HG02623 (cell line): Measurements from ENCODE around the gene COL5A1.

Experiments used
- ATAC-seq: cut with Tn5 transposase; IDR thresholded peaks from one replicate; pipeline ENCODE4 v1.9.1; 2021; ENCODE audit warnings: moderate library complexity; ENCODE audit not compliant: unreplicated experiment

The COL5A1 gene

DNA sequence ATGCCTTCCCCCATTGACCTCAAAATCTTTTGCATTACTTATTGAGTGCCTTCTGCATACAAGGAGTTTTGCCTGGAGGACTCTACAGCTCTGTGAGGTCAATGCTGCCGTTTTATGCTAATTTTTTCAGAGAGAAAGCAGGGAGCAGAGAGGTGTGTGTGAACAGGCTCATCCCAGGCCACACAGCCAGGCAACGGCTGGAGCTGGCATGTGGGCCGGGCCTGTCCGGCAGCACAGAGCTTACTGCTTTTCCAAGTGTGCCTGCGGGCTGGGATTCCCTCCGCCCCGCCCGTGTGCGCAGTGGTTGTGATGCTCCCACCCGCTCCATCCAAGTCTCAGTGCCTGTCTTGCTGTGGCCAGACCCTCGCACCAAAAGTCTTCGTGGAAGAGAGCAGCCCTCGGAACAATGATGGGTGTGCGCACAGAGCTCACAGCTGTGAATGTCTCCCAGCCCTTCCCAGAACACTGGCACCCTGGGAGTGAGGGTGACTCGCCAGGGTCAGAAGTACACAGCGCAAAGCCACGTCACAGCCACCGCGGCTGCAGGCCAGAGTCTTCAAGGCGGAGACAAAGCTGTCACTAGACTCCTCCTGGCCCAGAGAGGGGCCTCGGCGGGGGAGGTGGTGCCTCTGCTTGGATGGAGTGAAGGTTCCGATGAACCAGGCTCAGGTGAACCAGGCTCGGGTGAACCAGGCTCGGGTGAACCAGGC, 82.8 kb downstream of the COL5A1 start:
- ATAC-seq: no peak

DNA sequence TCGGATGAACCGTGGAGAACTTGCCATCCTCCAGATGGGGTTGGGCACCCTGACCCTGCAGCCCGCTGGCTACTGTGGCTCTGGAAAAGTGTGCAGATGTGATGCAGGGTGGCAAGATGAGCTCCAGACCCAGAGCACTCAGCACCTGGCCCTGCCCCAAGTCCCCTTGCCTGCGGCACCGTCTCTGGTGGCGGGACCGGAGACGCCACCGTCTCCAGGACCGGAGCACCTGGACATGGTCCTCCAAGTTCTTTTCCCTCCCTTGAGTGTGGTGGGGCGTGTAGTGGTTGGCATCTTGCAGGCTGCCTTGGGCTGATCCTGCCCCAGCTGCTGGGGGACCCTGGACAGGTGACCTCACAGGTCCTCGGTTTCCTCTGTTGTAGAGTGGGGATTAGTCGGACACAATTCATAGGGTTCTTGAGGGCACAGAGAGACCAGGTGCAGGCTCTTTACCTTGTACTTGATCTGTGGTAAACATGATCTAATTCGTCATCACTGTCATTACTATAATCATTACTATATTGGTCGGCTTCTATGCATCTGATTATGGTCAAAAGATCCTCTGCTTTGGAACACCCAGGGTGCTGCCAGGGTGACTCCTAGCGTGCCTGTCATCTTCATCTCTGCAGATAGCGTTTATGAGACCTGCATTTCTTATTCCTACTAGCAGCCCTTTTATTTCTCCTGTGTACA, 83.5 kb downstream of the COL5A1 start:
- no peak for ATAC-seq

DNA sequence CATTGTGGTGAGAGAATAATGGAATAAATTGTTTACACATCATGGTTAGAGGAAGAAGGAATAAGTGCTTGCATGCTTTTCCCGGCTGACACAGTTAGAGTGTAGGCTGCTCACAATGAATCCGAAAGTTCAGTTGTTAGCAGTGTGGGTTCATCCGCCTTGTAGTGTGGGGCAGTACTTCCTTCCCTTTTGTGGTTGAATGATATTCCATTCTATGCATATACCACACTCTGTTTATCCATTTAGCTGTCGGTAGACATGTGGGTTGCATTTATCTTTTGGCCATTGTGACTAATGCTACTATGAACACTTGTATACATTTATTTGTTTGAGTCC, 84.0 kb downstream of the COL5A1 start:
- no peak for ATAC-seq

DNA sequence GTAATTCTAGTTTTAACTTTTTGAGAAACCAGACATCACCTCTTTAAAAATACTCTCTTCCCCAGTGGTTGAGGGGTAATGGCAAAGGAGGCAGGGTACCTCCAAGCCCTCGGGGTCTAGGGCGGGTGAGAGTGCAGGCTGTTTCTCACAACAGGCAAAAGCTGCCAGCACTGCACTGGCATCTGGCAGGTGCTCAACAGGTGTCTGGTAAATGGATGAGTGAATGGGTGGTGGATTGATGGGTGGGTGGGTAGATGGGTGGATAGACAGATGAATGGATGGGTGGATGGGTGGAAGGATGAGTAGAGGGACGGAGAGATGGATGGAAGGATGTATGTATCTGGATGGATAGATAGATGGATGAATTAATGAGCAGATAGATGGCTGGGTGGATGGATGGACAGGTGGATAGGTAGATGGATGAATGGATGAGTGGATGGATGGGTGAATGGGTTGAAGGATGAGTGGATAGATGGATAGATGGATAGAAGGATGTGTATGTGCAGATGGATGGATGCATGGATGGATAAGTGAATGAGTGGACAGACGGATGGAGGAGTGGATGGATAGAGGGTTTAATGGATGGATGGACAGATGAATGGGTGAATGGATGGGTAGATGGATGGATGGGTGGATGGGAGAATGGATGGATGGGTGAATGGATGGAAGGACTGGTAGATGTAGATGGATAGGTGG, 84.6 kb downstream of the COL5A1 start:
- ATAC-seq: no peak

DNA sequence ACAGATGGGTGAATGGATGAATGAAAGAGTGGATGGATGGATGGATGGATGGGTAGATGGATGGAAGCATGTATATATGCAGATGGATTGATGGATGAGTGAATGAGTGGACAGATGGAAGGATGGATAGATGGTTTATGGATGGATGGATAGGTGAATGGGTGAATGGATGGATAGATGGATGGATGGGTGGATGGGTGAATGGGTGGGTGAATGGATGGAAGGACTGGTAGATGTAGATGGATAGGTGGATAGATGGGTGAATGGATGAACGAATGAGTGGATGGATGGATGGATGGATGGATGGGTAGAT, 85.1 kb downstream of the COL5A1 start:
- ATAC-seq: no peak

DNA sequence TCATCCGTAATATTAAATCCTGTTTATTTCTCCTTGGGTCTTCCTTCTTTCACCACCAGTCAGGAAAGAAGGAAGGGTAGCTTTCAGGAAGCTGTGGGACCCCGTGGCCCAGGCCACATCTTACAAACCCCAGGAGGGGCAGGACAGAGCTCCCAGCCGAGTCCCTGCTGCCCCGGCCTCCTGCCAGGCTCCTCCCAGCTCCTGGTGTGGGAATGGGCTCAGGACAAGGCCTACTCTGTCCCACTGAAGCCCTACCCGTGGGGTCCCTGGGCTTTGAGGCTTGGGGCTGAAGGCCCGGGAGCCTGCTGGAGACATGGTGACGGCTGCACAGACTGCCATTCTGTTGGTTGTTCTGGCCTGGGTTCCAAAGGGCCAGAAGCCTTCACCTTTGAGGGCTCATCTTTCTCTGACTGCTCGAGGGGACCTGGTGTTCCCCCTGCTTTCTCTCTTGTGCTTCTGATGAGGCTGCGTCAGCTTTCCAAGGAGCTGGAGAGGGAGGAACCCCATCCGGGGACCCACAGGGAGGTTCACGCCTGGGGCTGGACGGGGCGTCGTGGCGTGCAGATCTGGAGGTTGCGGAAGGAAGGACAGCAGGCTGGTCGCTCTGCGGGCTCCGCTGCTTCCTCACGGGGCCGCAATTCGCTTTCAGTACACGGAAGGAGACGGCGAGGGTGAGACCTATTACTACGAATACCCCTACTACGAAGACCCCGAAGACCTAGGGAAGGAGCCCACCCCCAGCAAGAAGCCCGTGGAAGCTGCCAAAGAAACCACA, 86.6 kb downstream of the COL5A1 start:
- no peak for ATAC-seq

DNA sequence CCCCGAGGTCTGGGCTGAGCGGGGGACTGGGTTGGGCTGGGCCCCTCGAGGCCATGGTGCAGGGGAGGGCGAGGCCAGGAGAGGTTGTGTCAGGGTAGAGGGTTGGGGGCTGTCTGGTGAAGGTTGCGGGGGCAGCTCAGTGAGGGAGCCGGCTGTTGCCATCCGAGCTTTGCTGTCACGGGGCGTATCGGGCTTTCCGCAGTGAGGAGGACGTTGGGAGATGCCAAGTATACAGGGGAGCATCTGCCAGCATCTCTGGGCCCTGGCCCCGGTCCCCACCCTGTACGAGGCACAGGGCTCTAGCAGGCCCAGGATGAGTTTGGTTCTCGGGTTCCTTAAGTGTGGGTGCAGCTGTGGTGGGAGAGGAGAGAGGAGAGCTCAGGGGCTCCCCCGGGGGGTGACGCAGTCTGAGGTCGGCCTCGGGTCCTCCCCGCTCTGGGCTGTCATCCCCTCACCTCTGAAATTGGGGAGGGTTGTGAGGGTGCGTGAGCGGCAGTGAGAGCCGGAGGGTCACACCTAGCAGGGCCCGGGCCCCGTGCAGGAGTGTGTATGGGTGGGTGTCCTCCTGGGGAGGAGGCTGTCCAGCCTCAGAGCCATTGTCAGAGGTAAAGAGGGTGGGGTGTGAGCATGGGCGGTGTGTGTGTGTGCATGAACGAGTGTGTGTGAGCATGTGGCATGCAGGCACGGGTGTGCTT, 87.3 kb downstream of the COL5A1 start:
- ATAC-seq: no peak

DNA sequence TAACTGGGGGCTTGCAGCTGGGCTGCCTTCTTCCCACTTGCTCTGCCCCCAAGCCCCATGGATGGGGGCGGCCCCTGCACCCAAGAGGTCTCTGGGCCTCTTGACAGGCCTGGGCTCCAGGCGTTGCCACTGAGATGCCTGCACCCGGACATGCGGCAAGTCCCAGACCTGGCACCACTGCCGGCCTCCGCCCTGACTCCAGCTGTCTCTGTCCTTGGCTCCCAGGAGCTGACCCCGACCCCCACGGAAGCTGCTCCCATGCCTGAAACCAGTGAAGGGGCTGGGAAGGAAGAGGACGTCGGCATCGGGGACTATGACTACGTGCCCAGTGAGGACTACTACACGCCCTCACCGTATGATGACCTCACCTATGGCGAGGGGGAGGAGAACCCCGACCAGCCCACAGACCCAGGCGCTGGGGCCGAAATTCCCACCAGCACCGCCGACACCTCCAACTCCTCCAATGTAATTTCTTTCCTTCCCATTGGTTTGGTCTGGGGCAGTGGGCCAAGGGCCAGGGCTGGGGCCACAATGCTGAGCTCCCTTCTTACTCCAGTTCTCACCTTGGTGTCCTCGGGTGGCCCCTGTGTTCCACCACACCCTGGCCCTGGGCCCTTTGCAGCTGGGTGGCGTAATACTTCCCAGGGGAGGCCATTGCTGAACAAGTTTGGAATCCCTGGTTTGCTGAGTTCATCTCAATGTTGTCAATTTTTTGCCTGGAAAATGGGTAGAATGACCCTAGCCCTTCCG, 88.6 kb downstream of the COL5A1 start:
- no peak for ATAC-seq

DNA sequence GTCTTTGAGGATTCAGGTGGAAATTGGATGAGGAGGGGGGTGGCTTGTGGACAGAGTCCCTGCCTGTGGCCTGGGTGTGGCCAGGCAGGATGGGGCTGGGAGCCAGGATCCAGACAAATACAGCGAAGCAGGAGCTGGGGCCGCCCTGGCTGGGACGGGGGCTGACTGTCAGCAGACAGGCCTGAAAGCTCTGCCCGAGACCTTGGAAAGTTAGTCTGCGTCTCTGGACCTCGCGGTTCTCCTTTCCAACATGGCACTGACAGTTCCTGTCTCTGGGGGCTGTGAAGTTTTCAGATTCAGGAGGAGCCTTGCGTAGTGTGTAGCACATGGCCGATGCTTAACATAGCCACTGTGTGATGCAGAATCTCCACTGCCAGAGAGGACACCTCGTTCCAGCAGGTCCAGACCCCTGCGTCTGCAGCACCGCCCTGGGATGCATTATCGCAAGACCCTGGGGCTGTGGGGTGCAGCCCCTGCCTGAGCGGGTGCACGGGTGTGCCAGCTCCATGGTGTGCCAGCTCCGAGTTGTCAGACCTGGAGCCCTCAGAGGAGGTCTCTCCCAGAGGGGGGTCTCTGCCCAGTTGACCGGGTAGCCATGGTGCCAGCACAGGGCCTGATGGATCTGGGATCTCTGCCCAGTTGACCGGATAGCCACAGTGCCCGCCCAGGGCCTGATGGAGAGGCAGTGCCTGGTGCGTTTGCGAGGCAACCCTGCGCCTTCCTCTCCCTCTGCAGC, 89.3 kb downstream of the COL5A1 start:
- ATAC-seq: no peak

DNA sequence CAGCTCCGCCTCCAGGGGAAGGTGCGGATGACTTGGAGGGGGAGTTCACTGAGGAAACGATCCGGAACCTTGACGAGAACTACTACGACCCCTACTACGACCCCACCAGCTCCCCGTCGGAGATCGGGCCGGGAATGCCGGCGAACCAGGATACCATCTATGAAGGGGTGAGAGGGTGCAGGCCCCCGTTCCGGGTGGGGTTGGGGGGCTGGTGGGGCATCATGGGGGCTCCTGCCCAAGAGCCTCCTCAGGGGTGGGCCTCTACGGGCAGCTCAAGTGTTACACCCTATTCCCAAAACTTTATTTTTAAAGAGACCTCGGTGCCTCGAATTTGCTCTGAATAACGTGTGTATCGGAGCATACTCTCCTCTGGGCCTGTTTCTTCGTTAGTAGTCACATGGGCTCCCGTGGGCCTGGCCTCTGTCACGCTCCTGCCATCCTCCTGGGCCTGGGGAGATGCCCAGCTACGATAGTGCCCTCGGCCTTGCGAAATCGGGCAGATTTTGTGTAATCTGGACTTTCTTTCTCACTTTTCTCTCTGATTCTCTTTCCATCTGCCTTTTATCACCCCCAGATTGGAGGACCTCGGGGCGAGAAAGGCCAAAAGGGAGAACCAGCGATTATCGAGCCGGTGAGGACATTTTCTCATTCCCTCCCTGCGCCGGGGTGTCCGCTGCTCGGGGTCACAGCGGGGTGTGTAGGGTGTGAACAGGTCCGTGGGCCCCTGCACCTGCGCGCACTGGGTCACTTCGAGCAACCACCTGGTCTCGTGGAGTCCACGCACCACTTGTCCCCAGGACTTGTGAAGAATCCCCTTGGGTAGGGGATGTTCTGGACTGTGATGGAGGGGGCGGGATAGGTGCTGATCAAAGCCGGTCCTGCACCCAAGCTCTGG, 90.1 kb downstream of the COL5A1 start:
- ATAC-seq: no peak

DNA sequence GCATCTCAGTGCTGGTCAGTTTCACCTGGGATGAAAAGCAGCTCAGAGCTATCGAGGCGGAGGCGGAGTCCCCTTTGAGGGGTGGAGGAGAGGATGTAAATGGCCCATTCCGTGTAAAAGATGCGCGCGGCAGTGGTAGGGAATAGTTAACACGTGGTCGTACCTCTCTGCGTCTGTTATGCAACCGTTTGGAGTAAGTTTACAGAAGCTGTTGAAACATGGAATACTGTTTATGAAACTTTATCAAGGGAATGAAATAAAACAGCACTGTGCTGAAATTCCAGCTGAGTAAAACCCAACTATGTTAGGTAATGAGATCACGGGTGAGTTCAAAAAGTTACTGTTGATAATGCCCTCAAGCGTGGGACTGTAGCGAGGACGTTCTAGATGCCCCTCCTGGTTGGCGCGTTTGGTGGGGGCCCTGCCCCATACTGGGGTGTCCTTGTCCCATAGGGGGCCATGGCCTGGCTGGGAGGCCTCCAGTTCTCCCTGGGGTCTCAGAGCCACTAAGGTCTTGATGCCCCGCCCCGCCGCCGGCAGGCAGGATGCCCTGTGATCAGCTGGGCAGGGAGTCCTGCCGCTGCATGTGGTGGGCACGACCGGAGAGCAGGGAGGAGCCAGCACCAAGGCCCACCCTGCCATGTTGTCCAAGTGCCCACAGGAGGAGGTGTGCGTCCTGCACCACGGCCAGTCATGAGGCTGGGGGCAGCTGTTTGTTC, 90.9 kb downstream of the COL5A1 start:
- no peak for ATAC-seq

DNA sequence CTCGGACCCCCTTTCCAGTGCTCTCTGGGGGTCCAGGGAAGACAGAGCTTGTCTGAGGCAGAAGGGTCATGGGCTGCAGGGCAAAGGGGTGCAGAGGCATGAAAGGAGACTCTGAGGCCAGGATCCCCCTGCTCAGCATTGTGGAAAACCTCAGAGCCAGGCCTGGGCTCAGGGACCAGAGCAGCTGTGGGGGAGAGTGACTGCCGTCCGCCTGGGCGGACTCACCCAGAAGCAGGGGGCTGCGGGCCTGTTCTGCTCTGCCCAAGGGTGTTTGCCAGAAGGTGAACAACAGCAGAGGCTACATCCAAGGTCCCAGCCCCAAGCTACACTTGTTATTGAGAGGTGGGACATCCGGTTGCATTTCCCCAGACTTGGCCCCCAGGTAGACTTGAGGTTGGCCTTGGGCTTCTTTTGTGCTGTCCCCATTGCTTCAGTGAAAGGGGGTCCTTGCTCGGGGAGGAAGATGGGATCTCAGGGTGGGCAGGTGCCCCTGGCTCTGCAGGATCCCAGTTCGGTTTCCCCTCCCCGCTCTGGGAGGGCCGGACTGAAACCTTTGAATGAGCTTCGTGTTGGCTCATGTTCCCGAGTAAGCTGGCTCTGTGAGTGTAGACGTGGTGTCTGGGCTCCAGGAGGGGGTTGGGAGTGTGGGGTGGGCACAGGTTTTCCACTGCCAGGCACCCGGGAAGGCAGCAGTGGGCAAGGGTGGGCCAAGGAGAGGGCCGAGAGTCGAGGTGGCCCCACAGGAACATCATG, 92.1 kb downstream of the COL5A1 start:
- no peak for ATAC-seq

DNA sequence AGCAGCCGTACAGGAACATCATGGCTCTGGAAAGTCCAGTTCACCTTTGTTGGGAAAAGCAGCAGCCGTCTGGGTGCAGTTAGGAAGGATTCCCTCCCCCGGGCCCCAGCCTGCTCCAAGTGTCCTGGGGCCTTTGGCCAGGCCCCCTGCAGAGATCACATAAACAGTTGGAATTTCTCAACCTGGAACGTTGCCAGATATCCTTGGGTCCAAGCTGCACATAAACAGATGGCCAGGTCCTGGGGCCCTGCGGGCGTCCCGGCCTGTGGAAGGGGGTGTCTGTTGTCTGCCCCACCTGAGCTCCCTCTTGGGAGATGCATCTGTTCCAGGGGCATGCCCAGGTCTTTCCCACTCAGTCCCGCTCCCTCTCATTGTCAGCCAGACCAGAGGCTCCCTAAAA, 92.7 kb downstream of the COL5A1 start:
- ATAC-seq: no peak

DNA sequence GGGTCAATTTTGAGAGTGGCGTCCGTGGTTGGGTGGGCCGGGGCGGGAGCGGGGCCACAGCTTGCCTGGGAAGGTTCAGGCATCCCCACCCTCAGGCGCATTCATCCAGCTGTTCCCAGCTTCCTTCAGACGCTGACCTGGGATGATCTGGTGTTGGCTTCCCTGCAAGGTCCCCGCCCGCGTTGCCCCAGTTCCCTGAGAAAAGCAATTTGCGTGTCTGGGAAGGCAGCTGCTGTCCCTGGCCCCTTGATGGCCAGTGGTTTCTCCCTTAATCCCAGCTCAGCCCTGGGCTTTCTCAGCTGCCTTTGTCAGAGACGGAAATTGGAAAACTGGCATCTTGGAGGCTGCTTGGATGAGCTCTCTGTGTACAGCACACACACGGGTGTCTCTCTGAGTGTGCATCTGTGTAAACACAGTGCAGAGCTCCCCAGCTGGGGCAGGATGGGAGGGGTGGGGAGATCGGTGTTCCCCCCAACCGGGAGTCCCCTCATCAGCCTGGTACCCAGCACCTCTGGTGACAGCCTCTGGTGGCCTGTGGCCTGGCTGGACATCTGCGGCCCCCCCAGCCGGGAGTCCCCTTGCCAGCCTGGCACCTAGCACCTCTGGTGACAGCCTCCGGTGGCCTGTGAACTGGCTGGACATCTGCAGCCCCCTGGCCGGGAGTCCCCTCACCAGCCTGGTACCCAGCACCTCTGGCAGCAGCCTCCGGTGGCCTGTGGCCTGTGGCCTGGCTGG, 94.0 kb downstream of the COL5A1 start:
- ATAC-seq: no peak

DNA sequence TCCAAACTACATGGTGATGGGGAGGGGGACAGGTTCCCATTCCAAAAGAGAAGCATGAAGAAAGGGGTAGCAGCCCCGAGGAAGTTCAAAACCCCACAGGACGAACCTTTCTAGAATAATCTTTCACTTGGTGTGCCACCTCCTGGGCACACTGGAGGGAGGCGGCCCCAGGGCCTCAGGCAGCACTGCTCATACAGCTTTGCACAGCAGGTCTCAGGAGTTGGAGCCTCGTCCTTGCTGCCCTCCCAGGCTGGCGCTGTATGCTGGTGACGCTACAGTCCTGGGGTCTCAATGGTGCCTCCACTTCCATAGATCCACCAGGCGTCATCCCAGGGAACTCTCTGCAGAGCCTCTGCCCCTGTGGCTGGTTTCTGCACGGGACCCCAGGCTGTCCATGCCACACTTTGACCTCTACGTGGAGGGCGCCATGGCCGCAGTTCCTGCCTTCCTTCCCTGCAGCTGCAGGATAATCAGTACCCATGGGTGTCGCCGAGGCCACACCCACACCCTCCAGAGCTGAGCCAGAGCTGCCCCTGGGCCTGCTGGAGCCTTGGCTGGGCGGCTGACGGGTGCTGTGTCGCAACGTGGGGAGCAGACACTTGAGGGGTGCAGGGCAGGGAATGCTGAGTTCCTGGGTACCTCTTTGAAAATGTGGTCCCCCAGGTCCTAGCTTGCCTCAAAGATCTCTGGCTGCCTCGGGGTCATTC, 95.3 kb downstream of the COL5A1 start:
- ATAC-seq: no peak
